Measurements from ENCODE around the gene SPANXN3.
"Not testable (repeated sequence)": the region's sequence is repeated elsewhere in the genome, so short reads cannot be mapped to it uniquely, and the experiment has no call there.

Gene SPANXN3

GRCh38 chrX:143517375-143517774 is at the start of gene SPANXN3:
Gene SPANXN3, minus strand, starts transcription at chrX:143517475. Its CDS starts 84 bp downstream, at chrX:143517391.
- in situ Hi-C loops (cut with MboI; ENCODE audit: low sequenced_read_pairs), result not testable (repeated sequence)

- in situ Hi-C loops (cut with MboI; ENCODE audit: low sequenced_read_pairs), result no loop called here
These were observed 18.9 kb upstream of the SPANXN3 start for GRCh38 chrX:143536176-143536575.

GRCh38 chrX:143502196-143502595 is 15.1 kb downstream of the SPANXN3 start:
- in situ Hi-C loops (cut with MboI; ENCODE audit: low sequenced_read_pairs), result not testable (repeated sequence)

GRCh38 chrX:143500751-143501150 is 16.5 kb downstream of the SPANXN3 start:
- in situ Hi-C loops (cut with MboI; ENCODE audit: low sequenced_read_pairs), result no loop called here

GRCh38 chrX:143486105-143486504 is 31.2 kb downstream of the SPANXN3 start:
- in situ Hi-C loops (cut with MboI; ENCODE audit: low sequenced_read_pairs), result no loop called here

- in situ Hi-C loops (cut with MboI; ENCODE audit: low sequenced_read_pairs), result no loop called here
These were observed 40.5 kb downstream of the SPANXN3 start for GRCh38 chrX:143476751-143477150.

GRCh38 chrX:143472347-143472938 is 44.8 kb downstream of the SPANXN3 start:
- in situ Hi-C loops (cut with MboI; ENCODE audit: low sequenced_read_pairs), result no loop called here

- in situ Hi-C loops (cut with MboI; ENCODE audit: low sequenced_read_pairs), result no loop called here
These were observed 51.1 kb downstream of the SPANXN3 start for GRCh38 chrX:143466130-143466529.

- in situ Hi-C loops (cut with MboI; ENCODE audit: low sequenced_read_pairs), result no loop called here
These were observed 54.6 kb downstream of the SPANXN3 start for GRCh38 chrX:143462696-143463095.

- in situ Hi-C loops (cut with MboI; ENCODE audit: low sequenced_read_pairs), result no loop called here
These were observed 55.7 kb downstream of the SPANXN3 start for GRCh38 chrX:143461606-143462005.
